SK-N-SH (cell line): ENCODE measurements around the gene CCL27. TPM values are rescaled to one million over a fixed set of nuclear protein-coding genes. Genes with fewer than 3 reads are reported as not detected.

Experiments used
- CTCF ChIA-PET: fragments of 300-600, 350-600 bp; formaldehyde crosslinking; extraction: SDS; loops from one replicate; lab custom pipeline; 2021; lab: Yijun Ruan, JAX
- POLR2A ChIA-PET: fragments of 350-600 bp; sonication (Branson Sonifier 250); formaldehyde crosslinking; extraction: SDS; loops from one replicate; lab custom pipeline; 2020; ENCODE audit warnings: antibody characterized with exemption, inconsistent platforms; lab: Yijun Ruan, JAX
- DNase-seq: peaks from one replicate; pipeline ENCODE4 v3.0.0; 2012
- H2AFZ ChIP-seq: fragments of 200-600 bp; sonication (generic); 2 replicates; pipeline ENCODE4 v1.8.1; 2016; ENCODE audit warnings: antibody characterized with exemption, mild to moderate bottlenecking, low read depth
- H3F3A ChIP-seq: fragments of 200-600 bp; sonication (generic); replicated peaks from 2 replicates; pipeline ENCODE3; 2016; ENCODE audit warnings: antibody characterized with exemption, mild to moderate bottlenecking; ENCODE audit not compliant: insufficient read depth
- H3K27ac ChIP-seq, 2 experiments: fragments of 200-500 bp in 1 of 2; fragments of 200-600 bp in 1 of 2; sonication (Bioruptor generic) in 1 of 2; sonication (generic), shearing (Covaris generic) in 1 of 2; 2 replicates each; pipeline versions ENCODE4 v1.5.1 to v1.6.1; 2014 to 2016; ENCODE audit warnings: low read depth in 2 of 2, inconsistent platforms in 1 of 2, low read length in 1 of 2, mild to moderate bottlenecking in 1 of 2, mixed read lengths in 1 of 2
- H3K27me3 ChIP-seq: fragments of 200-600 bp; sonication (generic), shearing (Covaris generic); 2 replicates; pipeline ENCODE4 v1.6.1; 2016; ENCODE audit warnings: mixed run types; ENCODE audit not compliant: insufficient read depth
- H3K36me3 ChIP-seq, 2 experiments: fragments of 200-500 bp in 1 of 2; fragments of 200-600 bp in 1 of 2; sonication (Bioruptor generic) in 1 of 2; sonication (generic) in 1 of 2; replicated peaks in 1 of 2; 2 replicates each; pipeline versions ENCODE3 to v1.5.1; 2014 to 2016; ENCODE audit warnings: low read length in 1 of 2, mild to moderate bottlenecking in 1 of 2; ENCODE audit not compliant: insufficient read depth in 2 of 2, control insufficient read depth in 1 of 2
- H3K4me1 ChIP-seq, 2 experiments: fragments of 200-500 bp in 1 of 2; fragments of 200-600 bp in 1 of 2; sonication (Bioruptor generic) in 1 of 2; sonication (generic), shearing (Covaris generic) in 1 of 2; 2 replicates each; pipeline versions ENCODE4 v1.5.1 to v1.6.1; 2014 to 2016; ENCODE audit warnings: low read depth in 1 of 2, low read length in 1 of 2, mixed run types in 1 of 2; ENCODE audit not compliant: insufficient read depth in 2 of 2, control insufficient read depth in 1 of 2
- H3K4me2 ChIP-seq: fragments of 200-600 bp; sonication (generic), shearing (Covaris generic); 2 replicates; pipeline ENCODE4 v1.6.1; 2017; ENCODE audit warnings: mixed run types
- H3K4me3 ChIP-seq, 2 experiments: fragments of 200-500 bp in 1 of 2; fragments of 200-600 bp in 1 of 2; sonication (Bioruptor generic) in 1 of 2; sonication (generic), shearing (Covaris generic) in 1 of 2; 2 replicates each; pipeline versions ENCODE4 v1.5.1 to v1.8.1; 2014 to 2016; ENCODE audit warnings: low read depth in 2 of 2, inconsistent platforms in 1 of 2, low read length in 1 of 2, mild to moderate bottlenecking in 1 of 2, mixed read lengths in 1 of 2, moderate library complexity in 1 of 2
- H3K79me2 ChIP-seq: fragments of 200-600 bp; sonication (generic); 2 replicates; pipeline ENCODE4 v1.8.1; 2017; ENCODE audit warnings: mild to moderate bottlenecking; ENCODE audit not compliant: insufficient read depth
- H3K9ac ChIP-seq: fragments of 200-600 bp; sonication (generic); 2 replicates; pipeline ENCODE4 v1.6.1; 2017; ENCODE audit warnings: mixed run types
- H3K9me2 ChIP-seq: fragments of 200-600 bp; sonication (generic); 2 replicates; pipeline ENCODE4 v1.6.1; 2017; ENCODE audit warnings: mixed run types
- H3K9me3 ChIP-seq: fragments of 200-600 bp; sonication (generic); 2 replicates; pipeline ENCODE4 v1.6.1; 2017; ENCODE audit warnings: mixed run types, mild to moderate bottlenecking, moderate library complexity
- H4K20me1 ChIP-seq: fragments of 200-600 bp; sonication (generic); 2 replicates; pipeline ENCODE4 v1.6.1; 2017; ENCODE audit warnings: mild to moderate bottlenecking, mixed run types; ENCODE audit not compliant: insufficient read depth
- CHD2 ChIP-seq: fragments of 150-350 bp; IDR thresholded peaks from 2 replicates; pipeline ENCODE4 v1.6.1; 2018; ENCODE audit warnings: low read length; ENCODE audit not compliant: partially characterized antibody
- ELF1 ChIP-seq: IDR thresholded peaks from 2 replicates; pipeline ENCODE4 v1.4.0; 2012
- FOSL2 ChIP-seq: IDR thresholded peaks from 2 replicates; pipeline ENCODE4 v1.4.0; 2012; ENCODE audit warnings: low read depth, mild to moderate bottlenecking, moderate library complexity, borderline replicate concordance
- FOXJ3 ChIP-seq: sonication (generic); formaldehyde crosslinking; IDR thresholded peaks from 2 replicates; pipeline ENCODE4 v1.5.1; 2020; ENCODE audit warnings: mild to moderate bottlenecking, missing genetic modification reagents
- MEF2A ChIP-seq: IDR thresholded peaks from 2 replicates; pipeline ENCODE4 v1.4.0; 2012; ENCODE audit warnings: low read depth, borderline replicate concordance
- MXI1 ChIP-seq: IDR thresholded peaks from 2 replicates; pipeline ENCODE4 v1.6.1; 2012; ENCODE audit warnings: mild to moderate bottlenecking, low read depth, low read length, improper control_type of control experiment
- POLR2AphosphoS5 ChIP-seq: IDR thresholded peaks from 2 replicates; pipeline ENCODE4 v1.6.1; 2012; ENCODE audit warnings: low read depth, low read length
- RFX5 ChIP-seq: IDR thresholded peaks from 2 replicates; pipeline ENCODE4 v1.6.1; 2012; ENCODE audit warnings: mild to moderate bottlenecking, improper control_type of control experiment, low read length
- SIN3A ChIP-seq: IDR thresholded peaks from 2 replicates; pipeline ENCODE4 v1.6.1; 2012; ENCODE audit warnings: low read depth, mild to moderate bottlenecking, low read length, moderate library complexity, borderline replicate concordance
- WGBS: methylation state at CpG from one replicate; pipeline ENCODE4 v1.1.6; 2017; ENCODE audit warnings: low lambda C conversion rate; 5-methylcytosine and 5-hydroxymethylcytosine counted together
- polyA plus RNA-seq, 3 experiments: library from polyadenylated mRNA; depleted of rRNA; stranded (reverse); fragments of >200 nt; gene quantifications; 2 replicates each; pipeline ENCODE4 v1.2.3, GENCODE V29; 2012
- TF ChIP-seq, protein P1 (sequence below): IDR thresholded peaks from 2 replicates; pipeline ENCODE4 v1.4.0; 2012; ENCODE audit warnings: low read depth, borderline replicate concordance
- TF ChIP-seq, protein P2 (sequence below): IDR thresholded peaks from 2 replicates; pipeline ENCODE4 v1.4.0; 2012; ENCODE audit warnings: low read depth, borderline replicate concordance
- TF ChIP-seq, protein P3 (sequence below): fragments of 150-350 bp; IDR thresholded peaks from 2 replicates; pipeline ENCODE4 v1.6.1; 2017; ENCODE audit warnings: antibody characterized with exemption, low read length, low read depth, borderline replicate concordance
- TF ChIP-seq, protein P4 (sequence below): IDR thresholded peaks from 2 replicates; pipeline ENCODE4 v1.4.0; 2012; ENCODE audit warnings: low read depth
- TF ChIP-seq, protein P5 (sequence below): IDR thresholded peaks from 2 replicates; pipeline ENCODE4 v1.6.1; 2012; ENCODE audit warnings: mild to moderate bottlenecking, low read depth, low read length, moderate library complexity

CCL27 gene
- polyA plus RNA-seq, 1 of the 3 experiments (the other 2 are of a cell fraction), result not detected

DNA sequence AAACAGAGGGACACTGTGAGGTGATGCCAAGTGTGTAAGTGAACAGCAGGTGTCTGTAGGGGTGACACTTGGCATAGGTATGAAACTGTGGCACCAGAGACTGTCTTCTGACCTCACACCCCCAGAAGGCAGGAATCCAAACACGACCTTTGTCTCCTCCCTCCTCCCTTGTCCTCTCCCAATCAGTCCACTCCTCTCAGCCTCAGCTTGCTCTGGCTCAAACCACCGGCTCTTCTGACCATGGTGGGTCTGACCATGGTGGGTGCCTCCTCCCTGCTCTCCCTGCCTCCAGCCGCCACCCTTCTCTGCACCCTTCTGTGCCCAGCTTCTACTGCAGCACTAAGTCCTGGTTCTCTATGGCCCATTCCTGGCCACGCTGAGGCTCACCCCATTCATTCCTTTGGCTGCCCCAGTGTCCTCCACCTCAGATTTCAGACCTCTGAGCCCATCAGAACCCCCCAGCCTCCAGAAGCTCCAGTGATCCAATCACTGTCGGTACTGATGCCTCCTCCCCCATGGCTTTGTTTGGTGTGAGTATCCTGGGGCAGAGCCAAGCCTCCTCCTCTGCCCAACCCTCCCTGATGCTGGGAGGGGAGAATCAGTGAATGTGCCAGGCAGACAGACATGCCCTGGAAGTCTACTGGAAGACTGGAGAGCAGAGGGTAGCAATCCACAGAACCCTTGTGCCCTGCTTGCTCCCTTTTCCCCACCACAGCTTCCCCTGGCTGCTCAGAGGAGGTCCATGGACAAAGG lies 31.9 kb downstream of the CCL27 start:
- WGBS, result 60% methylated on average over 5 of the region's 5 CpGs
- Histone ChIP-seq H2AFZ (no peak overlapping the region), H3K9me2 (no peaks in the 10 kb centered on the region), H3K27ac (no peak overlapping the region), H3K9me3 (no peaks in the 10 kb centered on the region), H3K9ac (no peak overlapping the region), H3K79me2 (peaks cover 4% of the 10 kb centered on the region; the same call in 1 of the 2 replicates), H3K36me3 (peaks cover 0 to 5% of the 10 kb centered on the region in 2 experiments), H3K4me1 (peaks cover 0 to 10% of the 10 kb centered on the region in 2 experiments; a peak in 1 of 4 replicates), H3K4me2 (no peak overlapping the region), H4K20me1 (0 out of 2 replicates have a peak, but pooled peaks cover 3% of the 10 kb centered on the region), H3F3A (no peaks in the 10 kb centered on the region), H3K27me3 (peaks cover 21% of the 10 kb centered on the region; the same call in 1 of the 2 replicates), H3K4me3 (no peak overlapping the region)
- no peak for DNase-seq
- TF ChIP-seq SIN3A (no peak), MEF2A (no peak), FOXJ3 (CRISPR knock-in tag) (no peak)
- TF ChIP-seq, protein P1, sequence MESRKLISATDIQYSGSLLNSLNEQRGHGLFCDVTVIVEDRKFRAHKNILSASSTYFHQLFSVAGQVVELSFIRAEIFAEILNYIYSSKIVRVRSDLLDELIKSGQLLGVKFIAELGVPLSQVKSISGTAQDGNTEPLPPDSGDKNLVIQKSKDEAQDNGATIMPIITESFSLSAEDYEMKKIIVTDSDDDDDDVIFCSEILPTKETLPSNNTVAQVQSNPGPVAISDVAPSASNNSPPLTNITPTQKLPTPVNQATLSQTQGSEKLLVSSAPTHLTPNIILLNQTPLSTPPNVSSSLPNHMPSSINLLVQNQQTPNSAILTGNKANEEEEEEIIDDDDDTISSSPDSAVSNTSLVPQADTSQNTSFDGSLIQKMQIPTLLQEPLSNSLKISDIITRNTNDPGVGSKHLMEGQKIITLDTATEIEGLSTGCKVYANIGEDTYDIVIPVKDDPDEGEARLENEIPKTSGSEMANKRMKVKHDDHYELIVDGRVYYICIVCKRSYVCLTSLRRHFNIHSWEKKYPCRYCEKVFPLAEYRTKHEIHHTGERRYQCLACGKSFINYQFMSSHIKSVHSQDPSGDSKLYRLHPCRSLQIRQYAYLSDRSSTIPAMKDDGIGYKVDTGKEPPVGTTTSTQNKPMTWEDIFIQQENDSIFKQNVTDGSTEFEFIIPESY, result no peak
- ChIA-PET CTCF (interaction anchor here (1.2 to 12.3 kb wide), 8 partner anchors 16 to 83 kb away, joined by 4 to 256 read pairs (median 6); partner anchors contain the start of genes GALT and RPP25L), POLR2A (no interaction called here)

DNA sequence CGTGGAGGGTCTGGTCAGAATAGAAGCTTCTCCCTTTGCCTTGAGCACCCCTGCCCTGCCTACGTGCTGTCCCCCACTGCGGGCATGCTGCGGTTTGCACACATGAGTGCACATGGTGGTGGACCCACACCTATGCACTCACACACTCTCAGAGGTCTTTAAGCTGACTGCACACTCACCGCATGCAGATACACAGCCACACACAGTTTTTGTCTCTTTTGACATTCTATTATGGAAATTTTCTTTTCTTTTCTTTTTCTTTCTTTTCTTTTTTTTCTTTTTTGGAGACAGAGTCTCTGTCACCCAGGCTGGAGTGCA lies 33.0 kb downstream of the CCL27 start:
- no peaks in the 10 kb centered on the region for H3K9me3 ChIP-seq
- H3K4me1 ChIP-seq, result peaks cover 0 to 8% of the 10 kb centered on the region in 2 experiments; a peak in 1 of 4 replicates
- 0 out of 2 replicates have a peak, but pooled peaks cover 3% of the 10 kb centered on the region for H4K20me1 ChIP-seq
- H3K4me2 ChIP-seq, result peak overlapping the region; percentile 78; the same call in 1 of the 2 replicates
- H3K79me2 ChIP-seq, result no peaks in the 10 kb centered on the region
- no peak overlapping the region for H2AFZ ChIP-seq
- no peak overlapping the region for H3K27ac ChIP-seq
- ChIA-PET CTCF (interaction anchor here (0.6 to 12.3 kb wide), 8 partner anchors 14 to 82 kb away, joined by 3 to 256 read pairs (median 6); partner anchors contain the start of genes GALT and RPP25L), POLR2A (interaction anchor here (1.2 kb wide), 1 partner anchor 9 kb away, joined by 3 read pairs; no protein-coding TSS in a partner anchor)
- no peaks in the 10 kb centered on the region for H3F3A ChIP-seq
- peaks cover 21% of the 10 kb centered on the region; the same call in 1 of the 2 replicates for H3K27me3 ChIP-seq
- no peaks in the 10 kb centered on the region for H3K36me3 ChIP-seq
- WGBS, result 68% methylated on average over 2 of the region's 5 CpGs
- TF ChIP-seq, protein P2, sequence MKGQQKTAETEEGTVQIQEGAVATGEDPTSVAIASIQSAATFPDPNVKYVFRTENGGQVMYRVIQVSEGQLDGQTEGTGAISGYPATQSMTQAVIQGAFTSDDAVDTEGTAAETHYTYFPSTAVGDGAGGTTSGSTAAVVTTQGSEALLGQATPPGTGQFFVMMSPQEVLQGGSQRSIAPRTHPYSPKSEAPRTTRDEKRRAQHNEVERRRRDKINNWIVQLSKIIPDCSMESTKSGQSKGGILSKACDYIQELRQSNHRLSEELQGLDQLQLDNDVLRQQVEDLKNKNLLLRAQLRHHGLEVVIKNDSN, result no peak
- no peak for TF ChIP-seq FOSL2
- no peak for TF ChIP-seq RFX5
- TF ChIP-seq SIN3A, result no peak
- TF ChIP-seq, protein P3, sequence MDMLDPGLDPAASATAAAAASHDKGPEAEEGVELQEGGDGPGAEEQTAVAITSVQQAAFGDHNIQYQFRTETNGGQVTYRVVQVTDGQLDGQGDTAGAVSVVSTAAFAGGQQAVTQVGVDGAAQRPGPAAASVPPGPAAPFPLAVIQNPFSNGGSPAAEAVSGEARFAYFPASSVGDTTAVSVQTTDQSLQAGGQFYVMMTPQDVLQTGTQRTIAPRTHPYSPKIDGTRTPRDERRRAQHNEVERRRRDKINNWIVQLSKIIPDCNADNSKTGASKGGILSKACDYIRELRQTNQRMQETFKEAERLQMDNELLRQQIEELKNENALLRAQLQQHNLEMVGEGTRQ, result no peak
- no peak for TF ChIP-seq POLR2AphosphoS5
- TF ChIP-seq, protein P4, sequence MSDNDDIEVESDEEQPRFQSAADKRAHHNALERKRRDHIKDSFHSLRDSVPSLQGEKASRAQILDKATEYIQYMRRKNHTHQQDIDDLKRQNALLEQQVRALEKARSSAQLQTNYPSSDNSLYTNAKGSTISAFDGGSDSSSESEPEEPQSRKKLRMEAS, result no peak
- TF ChIP-seq CHD2, result no peak
- TF ChIP-seq, protein P1, result no peak
- TF ChIP-seq, protein P5, sequence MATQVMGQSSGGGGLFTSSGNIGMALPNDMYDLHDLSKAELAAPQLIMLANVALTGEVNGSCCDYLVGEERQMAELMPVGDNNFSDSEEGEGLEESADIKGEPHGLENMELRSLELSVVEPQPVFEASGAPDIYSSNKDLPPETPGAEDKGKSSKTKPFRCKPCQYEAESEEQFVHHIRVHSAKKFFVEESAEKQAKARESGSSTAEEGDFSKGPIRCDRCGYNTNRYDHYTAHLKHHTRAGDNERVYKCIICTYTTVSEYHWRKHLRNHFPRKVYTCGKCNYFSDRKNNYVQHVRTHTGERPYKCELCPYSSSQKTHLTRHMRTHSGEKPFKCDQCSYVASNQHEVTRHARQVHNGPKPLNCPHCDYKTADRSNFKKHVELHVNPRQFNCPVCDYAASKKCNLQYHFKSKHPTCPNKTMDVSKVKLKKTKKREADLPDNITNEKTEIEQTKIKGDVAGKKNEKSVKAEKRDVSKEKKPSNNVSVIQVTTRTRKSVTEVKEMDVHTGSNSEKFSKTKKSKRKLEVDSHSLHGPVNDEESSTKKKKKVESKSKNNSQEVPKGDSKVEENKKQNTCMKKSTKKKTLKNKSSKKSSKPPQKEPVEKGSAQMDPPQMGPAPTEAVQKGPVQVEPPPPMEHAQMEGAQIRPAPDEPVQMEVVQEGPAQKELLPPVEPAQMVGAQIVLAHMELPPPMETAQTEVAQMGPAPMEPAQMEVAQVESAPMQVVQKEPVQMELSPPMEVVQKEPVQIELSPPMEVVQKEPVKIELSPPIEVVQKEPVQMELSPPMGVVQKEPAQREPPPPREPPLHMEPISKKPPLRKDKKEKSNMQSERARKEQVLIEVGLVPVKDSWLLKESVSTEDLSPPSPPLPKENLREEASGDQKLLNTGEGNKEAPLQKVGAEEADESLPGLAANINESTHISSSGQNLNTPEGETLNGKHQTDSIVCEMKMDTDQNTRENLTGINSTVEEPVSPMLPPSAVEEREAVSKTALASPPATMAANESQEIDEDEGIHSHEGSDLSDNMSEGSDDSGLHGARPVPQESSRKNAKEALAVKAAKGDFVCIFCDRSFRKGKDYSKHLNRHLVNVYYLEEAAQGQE, result no peak
- TF ChIP-seq ELF1, result no peak
- TF ChIP-seq MXI1, result no peak
- H3K9ac ChIP-seq, result no peak overlapping the region
- peak overlapping the region; percentile 44 to 52; a peak in 1 of 4 replicates for H3K4me3 ChIP-seq
- DNase-seq, result no peak
- no peaks in the 10 kb centered on the region for H3K9me2 ChIP-seq
